MM.1S (cell line): ENCODE measurements around the gene MACROD2.

Experiments
- EZH2phosphoT487 ChIP-seq: fragments of 300-600 bp; sonication (generic); IDR thresholded peaks from 2 replicates; pipeline ENCODE4 v1.6.1; 2018; ENCODE audit warnings: antibody characterized with exemption, low read length
- TF ChIP-seq, protein P1 (sequence below): fragments of 300-600 bp; sonication (generic); IDR thresholded peaks from 2 replicates; pipeline ENCODE4 v1.5.1; 2016; ENCODE audit warnings: antibody characterized with exemption, low read length, mixed read lengths

DNA sequence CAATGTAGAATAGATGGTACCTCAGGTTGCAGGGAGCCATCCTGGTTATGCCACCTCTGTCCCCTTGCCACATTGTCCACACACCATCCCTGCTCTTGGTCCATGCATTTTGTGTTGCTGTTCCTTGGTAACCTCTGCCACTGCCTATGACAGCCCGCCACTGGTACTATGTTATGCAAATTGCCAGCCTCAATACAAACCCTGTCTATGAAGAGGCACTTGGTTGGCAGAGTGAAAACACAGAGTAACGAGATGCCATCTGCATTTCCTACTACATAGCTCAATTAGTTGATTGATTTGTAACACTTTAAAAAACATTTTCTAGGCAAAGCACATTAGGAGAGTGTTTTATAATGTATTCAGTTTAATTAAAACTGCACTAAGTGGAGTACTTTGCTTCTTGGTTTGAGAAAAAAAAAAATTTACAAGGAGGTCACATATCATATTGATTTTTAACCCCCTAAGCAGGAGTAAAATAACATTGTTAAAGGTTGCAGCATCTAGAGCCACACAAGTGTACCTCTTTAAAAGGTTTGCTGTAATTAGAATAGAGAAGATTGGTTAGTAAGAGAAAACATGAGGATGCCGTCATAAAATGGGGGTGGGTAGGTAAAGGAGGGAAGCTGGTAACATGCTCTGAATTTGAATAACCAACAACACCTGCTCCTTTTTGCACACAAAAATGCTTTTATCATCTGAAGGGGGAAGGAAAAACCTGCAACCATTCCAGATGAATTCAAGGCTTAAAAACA, 1760.9 kb downstream of the MACROD2 start:
- TF ChIP-seq, protein P1, sequence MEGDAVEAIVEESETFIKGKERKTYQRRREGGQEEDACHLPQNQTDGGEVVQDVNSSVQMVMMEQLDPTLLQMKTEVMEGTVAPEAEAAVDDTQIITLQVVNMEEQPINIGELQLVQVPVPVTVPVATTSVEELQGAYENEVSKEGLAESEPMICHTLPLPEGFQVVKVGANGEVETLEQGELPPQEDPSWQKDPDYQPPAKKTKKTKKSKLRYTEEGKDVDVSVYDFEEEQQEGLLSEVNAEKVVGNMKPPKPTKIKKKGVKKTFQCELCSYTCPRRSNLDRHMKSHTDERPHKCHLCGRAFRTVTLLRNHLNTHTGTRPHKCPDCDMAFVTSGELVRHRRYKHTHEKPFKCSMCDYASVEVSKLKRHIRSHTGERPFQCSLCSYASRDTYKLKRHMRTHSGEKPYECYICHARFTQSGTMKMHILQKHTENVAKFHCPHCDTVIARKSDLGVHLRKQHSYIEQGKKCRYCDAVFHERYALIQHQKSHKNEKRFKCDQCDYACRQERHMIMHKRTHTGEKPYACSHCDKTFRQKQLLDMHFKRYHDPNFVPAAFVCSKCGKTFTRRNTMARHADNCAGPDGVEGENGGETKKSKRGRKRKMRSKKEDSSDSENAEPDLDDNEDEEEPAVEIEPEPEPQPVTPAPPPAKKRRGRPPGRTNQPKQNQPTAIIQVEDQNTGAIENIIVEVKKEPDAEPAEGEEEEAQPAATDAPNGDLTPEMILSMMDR = no peak
- no peak for TF ChIP-seq EZH2phosphoT487
